AG04450 (cell line): ENCODE results near the gene FAM47C. TPM values are rescaled to one million over a fixed set of nuclear protein-coding genes. Genes with fewer than 3 reads are reported as not detected.
"Not testable (repeated sequence)": the region's sequence is repeated elsewhere in the genome, so short reads cannot be mapped to it uniquely, and the experiment has no call there.

Experiments used
- CTCF ChIA-PET: fragments of 300-600, 350-600 bp; formaldehyde crosslinking; extraction: SDS; loops from one replicate; lab custom pipeline; 2022; ENCODE audit warnings: antibody characterized with exemption, inconsistent platforms; lab: Charles Lee
- POLR2A ChIA-PET: fragments of 350-600 bp; formaldehyde crosslinking; extraction: SDS; loops from one replicate; lab custom pipeline; 2021; ENCODE audit warnings: antibody characterized with exemption, inconsistent platforms; lab: Yijun Ruan, JAX
- DNase-seq: peaks from one replicate; pipeline ENCODE4 v3.0.0-alpha.2; 2011; ENCODE audit warnings: low read depth, low spot score
- H3K27ac ChIP-seq: one replicate; pipeline ENCODE4 v1.5.1; 2012; ENCODE audit warnings: low read depth, low read length, control low read depth
- H3K27me3 ChIP-seq: one replicate; pipeline ENCODE4 v1.6.0; 2012; ENCODE audit warnings: low read length; ENCODE audit not compliant: control insufficient read depth, insufficient read depth
- H3K4me3 ChIP-seq: 2 replicates; pipeline ENCODE4 v1.5.1; 2011; ENCODE audit warnings: mild to moderate bottlenecking, low read depth, low read length, control low read depth
- H3K9me3 ChIP-seq: 2 replicates; pipeline ENCODE4 v1.5.1; 2012; ENCODE audit warnings: low read length; ENCODE audit not compliant: control insufficient read depth, insufficient read depth
- CTCF ChIP-seq: IDR thresholded peaks from 2 replicates; pipeline ENCODE4 v1.5.1; 2011; ENCODE audit warnings: low read depth, low read length, control low read depth, inconsistent platforms
- polyA plus RNA-seq: library from polyadenylated mRNA; depleted of rRNA; stranded (reverse); fragments of >200 nt; gene quantifications from 2 replicates; pipeline ENCODE4 v1.2.3, GENCODE V29; 2011

The FAM47C gene
- polyA plus RNA-seq, 1 experiment = not detected

- no peak overlapping the region for H3K4me3 ChIP-seq
- no peak for TF ChIP-seq CTCF
- H3K27ac ChIP-seq = no peak overlapping the region
- no peaks in the 10 kb centered on the region for H3K27me3 ChIP-seq
- ChIA-PET CTCF (no interaction called here), POLR2A (no interaction called here)
- H3K9me3 ChIP-seq = no peaks in the 10 kb centered on the region
- DNase-seq = no peak
Observed at GRCh38 chrX:36974911-36975310, 33.3 kb upstream of the FAM47C start.

- H3K27me3 ChIP-seq = no peaks in the 10 kb centered on the region
- CTCF ChIA-PET = no interaction called here
- TF ChIP-seq CTCF = no peak
- no peak overlapping the region for H3K4me3 ChIP-seq
- DNase-seq = no peak
- H3K9me3 ChIP-seq = no peaks in the 10 kb centered on the region
- H3K27ac ChIP-seq = no peak overlapping the region
- POLR2A ChIA-PET = no interaction called here
Observed at GRCh38 chrX:36978886-36979285, 29.3 kb upstream of the FAM47C start.

GRCh38 chrX:36983831-36984230 is 24.3 kb upstream of the FAM47C start:
- H3K27ac ChIP-seq = no peak overlapping the region
- CTCF ChIA-PET = no interaction called here
- H3K4me3 ChIP-seq = no peak overlapping the region
- no peaks in the 10 kb centered on the region for H3K9me3 ChIP-seq
- DNase-seq = no peak
- H3K27me3 ChIP-seq = no peaks in the 10 kb centered on the region
- TF ChIP-seq CTCF = no peak
- POLR2A ChIA-PET = no interaction called here

GRCh38 chrX:36985416-36986209 is 22.6 kb upstream of the FAM47C start:
- not testable (repeated sequence) for DNase-seq

GRCh38 chrX:36986231-36986630 is 21.9 kb upstream of the FAM47C start:
- POLR2A ChIA-PET = no interaction called here

More at GRCh38 chrX:36985416-36986209, 22.6 kb upstream of the FAM47C start:
- H3K27me3 ChIP-seq, H3K9me3 ChIP-seq, H3K4me3 ChIP-seq, POLR2A ChIA-PET, CTCF ChIA-PET, H3K27ac ChIP-seq: not testable (repeated sequence)

GRCh38 chrX:36987212-36987611 is 21.0 kb upstream of the FAM47C start:
- POLR2A ChIA-PET, CTCF ChIA-PET, H3K27me3 ChIP-seq: not testable (repeated sequence)

More at GRCh38 chrX:36986231-36986630, 21.9 kb upstream of the FAM47C start:
- no peak for TF ChIP-seq CTCF
- no peak for DNase-seq
- Histone ChIP-seq H3K9me3 (no peaks in the 10 kb centered on the region), H3K27me3 (no peaks in the 10 kb centered on the region), H3K27ac (no peak overlapping the region), H3K4me3 (no peak overlapping the region)
- CTCF ChIA-PET = no interaction called here

More at GRCh38 chrX:36987212-36987611, 21.0 kb upstream of the FAM47C start:
- not testable (repeated sequence) for H3K27ac ChIP-seq, H3K4me3 ChIP-seq, DNase-seq, H3K9me3 ChIP-seq
